ENCODE results near the gene KLRF2.

Gene KLRF2

GRCh38 chr12:9888665-9889273 is 7.5 kb downstream of the KLRF2 start:
- DNase-seq (ENCODE audit: low read depth in 2 of 2): no peak

- no peak for DNase-seq (ENCODE audit: low read depth in 2 of 2)
Observed at GRCh38 chr12:9895215-9895971, 14.1 kb downstream of the KLRF2 start.

GRCh38 chr12:9897535-9897934 is 16.2 kb downstream of the KLRF2 start:
- DNase-seq (ENCODE audit: low read depth in 2 of 2): no peak

GRCh38 chr12:9899209-9899608 is 17.9 kb downstream of the KLRF2 start:
- DNase-seq (ENCODE audit: low read depth in 2 of 2): no peak

- no peak for DNase-seq (ENCODE audit: low read depth in 2 of 2)
Observed at GRCh38 chr12:9900930-9901329, 19.6 kb downstream of the KLRF2 start.

DNA sequence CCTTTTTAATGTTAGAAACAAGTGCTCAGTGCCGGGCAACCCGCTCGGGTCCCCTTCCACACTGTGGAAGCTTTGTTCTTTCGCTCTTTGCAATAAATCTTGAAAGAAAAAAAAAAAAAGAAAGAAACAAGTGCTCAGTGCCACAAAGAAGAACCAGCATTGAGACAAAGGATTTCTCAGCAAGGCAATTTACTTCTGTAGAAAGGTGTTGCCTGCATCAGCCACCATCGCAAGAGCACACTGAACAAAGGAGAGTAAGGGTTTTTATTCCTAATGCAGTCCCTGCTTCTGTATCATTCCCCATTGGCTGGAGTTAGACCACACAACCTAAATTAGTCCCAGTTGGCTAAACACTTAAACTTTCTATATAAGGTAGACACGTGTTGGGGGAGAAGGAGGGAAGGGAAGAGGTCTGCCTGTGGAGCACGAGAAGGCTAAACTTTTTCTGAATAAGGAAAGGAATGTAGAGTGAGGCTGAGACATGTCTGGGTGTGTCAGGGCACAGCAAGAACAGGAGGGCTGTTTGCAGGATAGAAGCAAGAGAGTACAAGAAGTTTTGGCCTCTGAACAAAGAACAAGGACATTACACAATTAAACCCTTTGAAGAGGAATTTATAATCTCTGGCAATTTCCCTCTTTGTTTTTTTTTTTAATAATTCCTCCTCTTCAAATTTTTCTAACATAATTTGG is 21.4 kb downstream of the KLRF2 start:
- DNase-seq (ENCODE audit: low read depth in 2 of 2): no peak

GRCh38 chr12:9906873-9907272 is 25.6 kb downstream of the KLRF2 start:
- no peak for DNase-seq (ENCODE audit: low read depth in 2 of 2)

- DNase-seq (ENCODE audit: low read depth in 2 of 2): no peak
Observed at GRCh38 chr12:9907769-9908168, 26.5 kb downstream of the KLRF2 start.

DNA sequence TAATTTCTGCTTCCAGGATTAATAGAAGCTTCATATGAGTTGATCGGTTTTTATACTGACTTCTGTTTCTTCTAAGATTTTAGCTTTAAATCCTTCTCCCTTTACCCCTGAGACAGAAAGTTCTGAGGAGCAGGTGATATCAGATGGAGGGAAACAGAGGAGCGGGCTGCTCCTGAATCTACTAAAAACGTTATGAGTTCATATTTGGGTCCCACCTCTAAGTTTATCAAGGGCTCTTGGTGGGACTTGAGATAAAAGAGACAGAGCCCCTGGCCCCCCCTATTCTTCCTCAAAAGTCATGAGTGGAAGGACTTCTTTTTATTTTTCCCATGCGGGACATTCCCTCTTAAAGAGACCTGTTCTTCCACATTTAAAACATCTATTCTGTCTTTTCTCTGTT is 27.1 kb downstream of the KLRF2 start:
- DNase-seq (ENCODE audit: low read depth in 2 of 2): no peak

DNA sequence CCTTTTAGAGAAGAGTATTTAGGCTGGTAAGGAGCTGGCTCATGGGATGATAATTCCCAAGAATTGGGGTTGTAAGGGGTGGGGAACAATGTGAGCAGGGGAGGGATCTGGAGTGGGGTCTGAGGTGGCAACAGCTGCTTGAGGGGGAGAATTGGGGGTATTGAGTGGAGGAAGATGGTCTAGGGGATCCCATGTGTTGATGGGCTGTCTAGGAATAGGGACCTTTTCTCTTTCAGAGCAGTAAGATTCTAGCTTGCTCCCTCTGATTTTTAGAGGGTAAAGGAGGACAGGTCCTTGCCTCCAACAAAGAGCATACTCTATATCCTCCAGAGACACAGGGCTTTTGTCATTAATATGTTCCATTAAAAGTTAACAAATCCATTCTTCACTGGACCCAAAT is 28.4 kb downstream of the KLRF2 start:
- no peak for DNase-seq (ENCODE audit: low read depth in 2 of 2)

- no peak for DNase-seq (ENCODE audit: low read depth in 2 of 2)
Observed at GRCh38 chr12:9910716-9911421, 29.6 kb downstream of the KLRF2 start.

- DNase-seq (ENCODE audit: low read depth in 2 of 2): no peak
Observed at GRCh38 chr12:9911708-9912107, 30.4 kb downstream of the KLRF2 start.

GRCh38 chr12:9919443-9919842 is 38.2 kb downstream of the KLRF2 start:
- no peak for DNase-seq (ENCODE audit: low read depth in 2 of 2)

- no peak for DNase-seq (ENCODE audit: low read depth in 2 of 2)
Observed at GRCh38 chr12:9920451-9920850, 39.2 kb downstream of the KLRF2 start.

GRCh38 chr12:9922429-9922828 is 41.1 kb downstream of the KLRF2 start:
- DNase-seq (ENCODE audit: low read depth in 2 of 2): no peak

DNA sequence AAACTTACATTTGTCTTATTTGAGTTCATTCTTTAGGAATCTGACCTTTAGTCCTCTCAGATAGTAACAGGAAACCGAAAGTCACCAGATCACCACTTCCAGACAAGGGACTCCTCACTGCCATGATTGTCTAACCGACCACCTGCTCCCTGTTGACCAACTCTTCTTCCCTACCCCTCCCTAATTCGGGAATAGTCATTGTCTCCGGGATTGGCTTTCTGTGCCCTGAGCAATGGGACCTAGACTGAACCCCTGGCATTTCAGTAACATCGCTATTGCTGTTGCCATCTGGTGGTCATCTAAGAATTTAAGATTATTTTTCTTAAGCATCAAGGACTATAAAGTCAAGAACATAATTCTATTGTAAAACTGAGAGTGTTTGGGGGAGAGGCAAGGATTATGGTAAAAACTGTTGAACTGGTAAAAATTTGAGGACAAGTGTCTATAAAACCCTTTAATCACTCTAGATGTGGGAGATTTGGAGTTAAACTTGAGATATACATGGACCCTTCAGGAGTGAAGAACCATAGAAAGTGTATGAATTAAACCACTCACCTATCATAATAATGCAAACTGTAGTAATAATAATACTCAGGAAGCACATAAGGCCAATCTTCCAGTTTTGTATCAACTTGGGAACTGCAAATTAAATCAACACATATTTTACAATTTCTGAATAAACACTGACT is 44.6 kb downstream of the KLRF2 start:
- no peak for DNase-seq (ENCODE audit: low read depth in 2 of 2)

DNA sequence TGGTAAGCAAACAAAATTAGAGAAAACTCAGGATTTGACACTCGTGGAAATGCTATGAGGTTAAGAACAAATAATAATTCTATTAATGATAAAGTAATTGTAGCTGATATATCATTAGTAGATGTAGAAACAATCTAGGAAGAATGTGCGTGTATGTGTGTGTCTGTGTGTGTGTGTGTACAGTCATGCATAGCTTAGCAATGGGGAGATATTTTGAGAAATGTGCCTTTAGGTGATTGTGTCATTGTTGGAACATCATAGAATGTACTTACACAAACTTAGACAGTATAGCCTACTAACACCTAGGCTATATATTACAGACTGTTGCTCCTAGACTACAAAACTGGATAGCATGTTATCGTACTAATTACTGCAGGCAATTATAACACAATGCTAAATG is 45.6 kb downstream of the KLRF2 start:
- DNase-seq (ENCODE audit: low read depth in 2 of 2): no peak

DNA sequence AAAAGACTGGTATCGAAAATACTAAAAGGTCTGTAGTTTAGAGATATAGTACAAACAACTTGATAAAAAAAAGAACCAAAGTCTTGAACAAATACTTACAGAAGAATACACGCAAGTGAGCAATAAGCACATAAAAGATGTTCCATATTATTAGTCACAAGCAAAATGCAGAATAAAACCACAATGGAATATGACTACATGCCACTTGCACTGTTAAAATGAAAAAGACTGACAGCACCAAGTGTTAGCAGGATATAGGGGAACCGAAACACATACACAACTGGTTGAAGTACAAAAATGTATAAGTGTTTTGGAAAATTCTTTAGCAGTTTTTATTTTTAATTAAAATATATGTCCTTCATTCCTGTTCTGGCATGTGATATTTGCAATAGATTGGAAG is 47.3 kb downstream of the KLRF2 start:
- no peak for DNase-seq (ENCODE audit: low read depth in 2 of 2)

GRCh38 chr12:9931245-9931644 is 50.0 kb downstream of the KLRF2 start:
- DNase-seq (ENCODE audit: low read depth in 2 of 2): no peak

DNA sequence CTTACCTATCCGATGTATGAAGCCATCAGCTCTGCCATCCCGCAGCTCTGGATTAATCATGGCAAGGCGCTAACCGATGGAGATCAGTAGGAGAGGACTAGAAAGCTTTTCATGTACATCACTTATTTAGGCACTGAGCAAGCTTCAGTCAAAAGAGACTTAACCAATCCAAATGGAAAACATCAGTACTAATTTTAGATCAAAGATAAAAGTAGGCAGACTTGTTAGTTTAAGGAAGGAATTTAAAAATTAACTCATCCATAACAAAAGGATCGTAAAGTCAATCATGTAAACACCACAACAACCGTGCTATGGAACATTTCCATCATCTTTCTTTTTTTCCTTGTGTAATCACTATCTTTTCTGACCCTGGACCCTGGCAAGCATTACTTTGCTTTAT is 51.0 kb downstream of the KLRF2 start, which contains the start of gene CLEC2A:
TSS of gene CLEC2A (minus strand) at position 101 of the 400 bp plus-strand sequence. CDS start at position 60, 41 bp downstream.
- DNase-seq (ENCODE audit: low read depth in 2 of 2): no peak

DNA sequence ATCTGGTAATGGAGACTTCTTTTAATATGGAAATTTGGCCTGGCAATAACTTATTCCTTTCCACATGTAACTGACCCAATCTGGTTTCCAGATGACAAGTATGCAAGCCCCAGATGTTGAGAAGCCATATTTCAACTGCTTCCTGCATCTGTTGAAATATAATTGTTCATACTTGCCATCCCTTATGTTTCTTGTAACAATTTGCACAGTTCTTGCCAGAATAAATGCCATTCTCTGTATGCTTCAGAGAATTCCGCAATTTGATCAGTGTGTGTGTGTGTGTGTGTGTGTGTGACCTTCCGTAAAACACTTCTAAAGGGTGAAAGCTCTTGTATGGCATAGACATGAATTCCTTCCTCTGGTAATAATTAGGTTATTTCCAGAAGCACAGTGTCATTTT is 52.7 kb downstream of the KLRF2 start:
- no peak for DNase-seq (ENCODE audit: low read depth in 2 of 2)

DNA sequence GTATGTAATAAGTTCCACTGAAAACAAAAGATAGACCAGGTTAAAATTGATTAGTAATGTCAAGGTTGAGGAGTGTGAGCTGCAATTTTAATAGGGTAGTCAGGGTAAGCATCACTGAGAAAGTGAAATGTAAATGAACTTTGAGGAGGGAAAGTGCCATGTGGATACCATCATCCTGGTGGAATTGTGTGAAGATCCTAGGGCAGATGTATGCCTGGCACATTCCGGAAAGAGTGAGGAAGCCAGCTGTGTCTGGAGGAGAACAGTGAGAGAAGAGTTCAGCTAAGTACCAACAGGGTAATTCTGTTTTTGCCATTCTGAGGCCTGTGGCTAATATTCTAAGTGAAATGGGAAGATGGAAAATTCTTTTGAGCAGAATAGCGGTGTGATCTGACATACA is 53.7 kb downstream of the KLRF2 start:
- no peak for DNase-seq (ENCODE audit: low read depth in 2 of 2)

Data from stimulated activated CD8-positive, alpha-beta memory T cell treated with anti-CD3 and anti-CD28 coated beads, Interleukin-2, amount 100 ng/mL, for 48 hours (primary cell).